ENCODE results near the gene CDHR5. TPM values are rescaled to one million over a fixed set of nuclear protein-coding genes. Genes with fewer than 3 reads are reported as not detected.

Gene CDHR5
- total RNA-seq, 1 donor: not detected

- no peak overlapping the region for H3K4me3 ChIP-seq (ENCODE audit: low read depth, low read length)
- TF ChIP-seq CTCF (IDR thresholded peaks at IDR 0.05; ENCODE audit: insufficient read depth, low read length): no peak
- no peak for DNase-seq (ENCODE audit: low read depth)
Measured at GRCh38 chr11:614021-614622, 10.6 kb downstream of the CDHR5 start.

GRCh38 chr11:613369-613968 is 11.3 kb downstream of the CDHR5 start:
- no peak for DNase-seq (ENCODE audit: low read depth)

GRCh38 chr11:612961-613300 is 11.8 kb downstream of the CDHR5 start:
- TF ChIP-seq CTCF (IDR thresholded peaks at IDR 0.05; ENCODE audit: insufficient read depth, low read length): no peak
- no peak overlapping the region for H3K4me3 ChIP-seq (ENCODE audit: low read depth, low read length)
- no peak for DNase-seq (ENCODE audit: low read depth)

More at GRCh38 chr11:613369-613968, 11.3 kb downstream of the CDHR5 start:
- TF ChIP-seq CTCF (IDR thresholded peaks at IDR 0.05; ENCODE audit: insufficient read depth, low read length): no peak
- no peak overlapping the region for H3K4me3 ChIP-seq (ENCODE audit: low read depth, low read length)

GRCh38 chr11:612201-612960 is 12.4 kb downstream of the CDHR5 start:
- no peak overlapping the region for H3K4me3 ChIP-seq (ENCODE audit: low read depth, low read length)
- DNase-seq (ENCODE audit: low read depth): no peak
- TF ChIP-seq CTCF (IDR thresholded peaks at IDR 0.05; ENCODE audit: insufficient read depth, low read length): peak; percentile 20

GRCh38 chr11:611001-611996 is 13.5 kb downstream of the CDHR5 start:
- H3K4me3 ChIP-seq (ENCODE audit: low read depth, low read length): no peak overlapping the region
- no peak for TF ChIP-seq CTCF (IDR thresholded peaks at IDR 0.05; ENCODE audit: insufficient read depth, low read length)
- no peak for DNase-seq (ENCODE audit: low read depth)

GRCh38 chr11:610146-610801 is 14.5 kb downstream of the CDHR5 start:
- no peak for DNase-seq (ENCODE audit: low read depth)
- TF ChIP-seq CTCF (IDR thresholded peaks at IDR 0.05; ENCODE audit: insufficient read depth, low read length): no peak
- H3K4me3 ChIP-seq (ENCODE audit: low read depth, low read length): no peak overlapping the region
